ENCODE measurements around the gene SLC9A9.

- no peak for TF ChIP-seq POLR2AphosphoS5 (IDR thresholded peaks at IDR 0.05)
- no peak for TF ChIP-seq CTCF (IDR thresholded peaks at IDR 0.05)
Measured at GRCh38 chr3:143313893-143314188, 534.4 kb downstream of the SLC9A9 start.

Measured in esophagus muscularis mucosa (tissue), 3 donors.